GM18861 (cell line): ENCODE results near the gene ZBTB8A.
"Not testable (repeated sequence)": the region's sequence is repeated elsewhere in the genome, so short reads cannot be mapped to it uniquely, and the experiment has no call there.

ENCODE experiments used
- ATAC-seq: cut with Tn5 transposase; IDR thresholded peaks from one replicate; pipeline ENCODE4 v1.9.1; 2021; ENCODE audit not compliant: unreplicated experiment

Gene ZBTB8A

GRCh38 chr1:32619701-32620485 is 80.7 kb downstream of the ZBTB8A start:
- peak; percentile 76 for ATAC-seq

GRCh38 chr1:32622205-32622604 is 83.0 kb downstream of the ZBTB8A start:
- no peak for ATAC-seq

GRCh38 chr1:32622806-32623681 is 83.8 kb downstream of the ZBTB8A start:
- no peak for ATAC-seq

GRCh38 chr1:32623775-32624174 is 84.5 kb downstream of the ZBTB8A start:
- no peak for ATAC-seq

- ATAC-seq, result no peak
Observed at GRCh38 chr1:32626176-32626575, 86.9 kb downstream of the ZBTB8A start.

GRCh38 chr1:32627596-32628162 is 88.5 kb downstream of the ZBTB8A start:
- ATAC-seq, result no peak

GRCh38 chr1:32630173-32630572 is 90.9 kb downstream of the ZBTB8A start:
- not testable (repeated sequence) for ATAC-seq

- no peak for ATAC-seq
Observed at GRCh38 chr1:32632829-32633228, 93.6 kb downstream of the ZBTB8A start.

GRCh38 chr1:32635508-32636277 is 96.5 kb downstream of the ZBTB8A start:
- no peak for ATAC-seq

GRCh38 chr1:32636914-32637645 is 97.9 kb downstream of the ZBTB8A start:
- no peak for ATAC-seq

- ATAC-seq, result no peak
Observed at GRCh38 chr1:32639489-32640075, 100.4 kb downstream of the ZBTB8A start.

- not testable (repeated sequence) for ATAC-seq
Observed at GRCh38 chr1:32642292-32642827, 103.1 kb downstream of the ZBTB8A start.

GRCh38 chr1:32644426-32644825 is 105.2 kb downstream of the ZBTB8A start:
- ATAC-seq, result no peak

- no peak for ATAC-seq
Observed at GRCh38 chr1:32647308-32648134, 108.3 kb downstream of the ZBTB8A start.

- peak; percentile 63 for ATAC-seq
Observed at GRCh38 chr1:32650248-32650751, 111.1 kb downstream of the ZBTB8A start, which contains the start of gene ZBTB8OS. Gene ZBTB8OS (minus strand): TSS chr1:32650550. CDS start chr1:32650529, 21 bp downstream.

- peak; percentile 65 for ATAC-seq
Observed at GRCh38 chr1:32650752-32651460, 111.7 kb downstream of the ZBTB8A start, which contains the start of gene RBBP4. Gene RBBP4 (plus strand): TSS chr1:32651208. CDS start chr1:32651307, 99 bp downstream.

GRCh38 chr1:32651461-32652073 is 112.3 kb downstream of the ZBTB8A start:
- peak; percentile 22 for ATAC-seq
